Retinal pigment epithelial cell (primary cell): ENCODE measurements around the gene TNFSF9.

Experiments
- DNase-seq: peaks from one replicate; pipeline ENCODE4 v3.0.0-alpha.2; 2010; ENCODE audit warnings: low read depth
- H3K4me3 ChIP-seq: 2 replicates; pipeline ENCODE4 v1.5.1; 2011; ENCODE audit warnings: mild to moderate bottlenecking, low read length, control low read depth, moderate library complexity
- TF ChIP-seq, protein P1 (sequence below): conservative IDR thresholded peaks from 2 replicates; pipeline ENCODE4 v1.5.1; 2011; ENCODE audit warnings: low read depth, low read length, control low read depth, inconsistent platforms

The TNFSF9 gene

DNA sequence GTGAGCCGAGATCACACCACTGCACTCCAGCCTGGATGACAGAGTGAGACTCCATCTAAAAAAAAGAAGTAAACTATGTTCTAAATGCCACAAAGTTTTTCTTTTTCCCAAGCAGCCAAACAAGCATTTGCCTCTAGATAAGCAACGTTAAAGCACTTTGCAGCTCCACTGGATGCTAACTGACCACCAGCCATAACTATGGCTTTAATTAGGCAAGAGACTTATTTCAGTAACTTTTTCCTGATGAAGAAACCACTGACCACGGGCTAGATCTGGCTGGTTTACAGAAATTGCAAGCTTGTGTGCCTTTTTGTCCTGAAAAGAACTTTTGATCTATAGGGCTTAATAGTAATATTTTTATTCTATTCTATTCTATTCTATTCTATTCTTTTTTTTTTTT is 38.0 kb downstream of the TNFSF9 start:
- DNase-seq, result no peak
- no peak overlapping the region for H3K4me3 ChIP-seq
- TF ChIP-seq, protein P1, sequence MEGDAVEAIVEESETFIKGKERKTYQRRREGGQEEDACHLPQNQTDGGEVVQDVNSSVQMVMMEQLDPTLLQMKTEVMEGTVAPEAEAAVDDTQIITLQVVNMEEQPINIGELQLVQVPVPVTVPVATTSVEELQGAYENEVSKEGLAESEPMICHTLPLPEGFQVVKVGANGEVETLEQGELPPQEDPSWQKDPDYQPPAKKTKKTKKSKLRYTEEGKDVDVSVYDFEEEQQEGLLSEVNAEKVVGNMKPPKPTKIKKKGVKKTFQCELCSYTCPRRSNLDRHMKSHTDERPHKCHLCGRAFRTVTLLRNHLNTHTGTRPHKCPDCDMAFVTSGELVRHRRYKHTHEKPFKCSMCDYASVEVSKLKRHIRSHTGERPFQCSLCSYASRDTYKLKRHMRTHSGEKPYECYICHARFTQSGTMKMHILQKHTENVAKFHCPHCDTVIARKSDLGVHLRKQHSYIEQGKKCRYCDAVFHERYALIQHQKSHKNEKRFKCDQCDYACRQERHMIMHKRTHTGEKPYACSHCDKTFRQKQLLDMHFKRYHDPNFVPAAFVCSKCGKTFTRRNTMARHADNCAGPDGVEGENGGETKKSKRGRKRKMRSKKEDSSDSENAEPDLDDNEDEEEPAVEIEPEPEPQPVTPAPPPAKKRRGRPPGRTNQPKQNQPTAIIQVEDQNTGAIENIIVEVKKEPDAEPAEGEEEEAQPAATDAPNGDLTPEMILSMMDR, result no peak

DNA sequence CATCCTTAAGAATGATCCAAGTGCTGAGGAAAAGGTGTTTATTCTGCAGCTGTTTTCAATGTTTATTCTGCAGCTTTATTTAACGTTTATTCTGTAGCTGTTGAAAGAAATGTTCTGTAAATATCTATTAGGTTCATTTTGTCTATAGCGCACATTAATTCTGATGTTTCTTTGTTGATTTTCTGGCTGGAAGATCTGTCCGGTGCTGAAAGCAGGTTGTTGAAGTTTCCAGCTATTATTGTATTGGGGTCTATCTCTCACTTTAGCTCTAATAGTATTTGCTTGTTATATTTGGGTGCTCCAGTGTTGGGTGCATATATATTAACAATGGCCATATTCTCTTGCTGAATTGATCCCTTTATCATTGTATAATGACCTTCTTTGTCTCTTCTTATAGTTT is 39.9 kb downstream of the TNFSF9 start:
- H3K4me3 ChIP-seq, result no peak overlapping the region
- TF ChIP-seq, protein P1, result no peak
- no peak for DNase-seq

DNA sequence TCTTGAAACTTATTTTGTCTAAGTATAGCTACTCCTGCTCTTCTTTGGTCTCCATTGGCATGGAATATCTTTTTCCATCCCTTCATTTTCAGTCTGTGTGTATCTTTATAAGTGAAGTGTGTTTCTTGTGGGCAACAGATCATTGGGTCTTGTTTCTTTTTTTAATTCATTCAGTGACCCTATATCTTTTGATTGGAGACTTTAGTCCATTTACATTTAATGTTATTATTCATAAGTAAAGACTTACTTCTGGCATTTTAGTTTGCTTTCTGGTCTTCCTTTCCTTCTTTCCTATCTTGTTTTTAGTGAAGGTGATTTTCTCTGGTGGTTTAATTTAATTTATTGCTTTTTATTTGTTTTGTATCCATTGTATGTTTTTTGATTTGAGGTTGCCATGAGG is 40.3 kb downstream of the TNFSF9 start:
- TF ChIP-seq, protein P1, result no peak
- H3K4me3 ChIP-seq, result no peak overlapping the region
- no peak for DNase-seq

DNA sequence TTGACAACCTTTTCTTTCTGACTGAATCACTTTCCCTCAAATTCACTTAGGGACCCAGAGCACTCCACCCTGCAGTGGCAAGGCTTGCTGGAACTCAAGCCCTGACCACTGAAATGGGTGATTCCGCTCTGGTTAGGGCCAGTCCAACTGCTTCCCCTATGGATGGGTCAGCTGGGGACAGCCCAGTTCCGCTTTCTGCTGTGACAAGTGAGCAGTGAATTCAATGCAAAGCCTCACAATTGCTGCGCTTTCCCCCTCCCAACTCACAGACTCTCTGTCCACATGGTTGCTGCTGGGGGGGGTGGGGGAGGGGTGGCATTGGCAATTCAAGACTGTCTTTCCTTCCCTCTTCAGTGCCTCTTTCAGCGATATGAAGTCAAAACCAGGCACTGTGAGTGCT is 41.4 kb downstream of the TNFSF9 start:
- TF ChIP-seq, protein P1, result no peak
- no peak overlapping the region for H3K4me3 ChIP-seq
- no peak for DNase-seq

DNA sequence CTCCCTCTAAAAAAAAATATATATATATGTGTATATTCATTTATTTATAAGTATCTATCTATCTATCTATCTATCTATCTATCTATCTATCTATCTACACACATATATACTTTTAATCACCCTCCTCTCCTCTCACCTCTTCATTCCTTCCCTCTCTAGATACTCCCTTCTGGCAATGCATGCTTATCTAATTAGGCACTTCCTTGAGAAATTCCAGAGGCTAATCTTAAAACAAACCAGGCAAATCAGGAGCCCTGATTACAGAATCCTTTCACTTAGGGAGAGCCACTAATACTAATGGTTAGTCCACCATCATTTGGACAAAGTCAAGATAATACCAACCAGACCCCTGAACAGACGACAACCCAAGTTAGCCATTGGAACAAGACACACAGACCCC is 42.5 kb downstream of the TNFSF9 start:
- TF ChIP-seq, protein P1, result no peak
- H3K4me3 ChIP-seq, result no peak overlapping the region
- no peak for DNase-seq

DNA sequence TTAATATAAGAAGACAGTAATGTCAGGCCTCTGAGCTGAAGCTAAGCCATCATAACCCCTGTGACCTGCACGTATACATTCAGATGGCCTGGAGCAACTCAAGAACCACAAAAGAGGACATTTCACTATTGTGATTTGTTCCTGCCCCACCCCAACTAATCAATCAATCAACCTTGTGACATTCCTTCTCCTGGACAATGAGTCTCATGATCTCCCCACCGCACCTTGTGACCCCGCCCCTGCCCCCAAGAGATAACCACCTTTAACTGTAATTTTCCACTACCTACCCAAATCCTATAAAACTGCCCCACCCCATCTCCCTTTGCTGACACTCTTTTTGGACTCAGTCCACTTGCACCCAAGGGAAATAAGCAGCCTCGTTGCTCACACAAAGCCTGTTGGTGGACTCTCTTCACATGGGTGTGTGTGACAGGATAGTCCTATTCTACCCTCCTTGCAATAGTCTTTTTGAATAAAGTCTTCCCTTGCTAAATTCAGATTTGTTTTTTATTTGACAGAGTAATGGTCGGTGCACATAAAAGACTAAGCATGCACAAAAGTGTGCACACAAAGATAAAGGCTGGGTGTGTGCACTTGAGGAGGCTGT is 46.1 kb downstream of the TNFSF9 start:
- no peak overlapping the region for H3K4me3 ChIP-seq
- TF ChIP-seq, protein P1, result no peak
- no peak for DNase-seq

DNA sequence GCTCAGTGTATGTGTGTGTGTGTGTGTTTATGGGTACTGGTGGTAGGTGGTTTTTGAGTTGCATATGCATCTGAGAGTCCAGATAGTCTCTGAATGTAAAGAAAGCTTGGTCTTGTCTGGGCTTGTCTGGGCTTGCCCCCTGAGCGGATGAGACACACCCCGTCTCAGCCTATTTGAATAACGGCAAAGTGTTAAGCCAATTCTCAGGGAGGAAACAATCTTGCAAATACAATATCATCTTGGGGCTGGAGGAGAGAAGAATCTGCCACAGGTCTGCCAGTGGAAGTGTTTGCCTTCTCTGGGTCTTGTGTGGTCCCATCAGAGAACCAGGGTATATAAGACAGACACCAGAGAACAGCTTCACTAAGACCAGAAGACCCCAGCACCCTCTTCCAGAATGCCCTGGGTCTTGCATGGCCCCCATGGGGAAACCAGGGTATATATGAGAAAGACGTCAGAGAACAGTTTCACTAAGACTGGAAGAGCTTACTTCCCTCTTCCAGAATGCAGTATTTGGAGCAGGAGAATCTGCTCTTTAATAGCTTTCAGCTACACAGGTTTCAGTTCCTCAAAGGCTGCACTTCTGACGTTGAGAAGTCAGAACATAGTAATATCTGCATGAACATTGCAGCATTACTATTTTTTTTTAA is 46.8 kb downstream of the TNFSF9 start:
- no peak for DNase-seq
- TF ChIP-seq, protein P1, result no peak
- H3K4me3 ChIP-seq, result no peak overlapping the region
